KG1 (cell line): Measurements from ENCODE around the gene TNS3.
"Not testable (repeated sequence)": the region's sequence is repeated elsewhere in the genome, so short reads cannot be mapped to it uniquely, and the experiment has no call there.

Source experiments
- DNase-seq: peaks from one replicate; lab custom pipeline; 2025; lab: John Stamatoyannopoulos, UW

Gene TNS3

GRCh38 chr7:47602272-47603004 lies 20.5 kb upstream of the TNS3 start:
- DNase-seq = no peak

- DNase-seq = no peak
Observed at GRCh38 chr7:47601881-47602249, 20.0 kb upstream of the TNS3 start.

- no peak for DNase-seq
Observed at GRCh38 chr7:47601119-47601880, 19.4 kb upstream of the TNS3 start.

- DNase-seq = no peak
Observed at GRCh38 chr7:47600199-47601118, 18.5 kb upstream of the TNS3 start.

- DNase-seq = no peak
Observed at GRCh38 chr7:47597379-47597778, 15.5 kb upstream of the TNS3 start.

GRCh38 chr7:47596502-47597202 lies 14.7 kb upstream of the TNS3 start:
- DNase-seq = no peak

GRCh38 chr7:47594406-47594805 lies 12.5 kb upstream of the TNS3 start:
- DNase-seq = no peak

GRCh38 chr7:47591655-47592572 lies 10.0 kb upstream of the TNS3 start:
- DNase-seq = no peak

- DNase-seq = no peak
Observed at GRCh38 chr7:47591089-47591654, 9.3 kb upstream of the TNS3 start.

GRCh38 chr7:47590215-47590614 lies 8.3 kb upstream of the TNS3 start:
- not testable (repeated sequence) for DNase-seq

- DNase-seq = no peak
Observed at GRCh38 chr7:47588704-47589225, 6.9 kb upstream of the TNS3 start.

GRCh38 chr7:47587976-47588375 lies 6.1 kb upstream of the TNS3 start:
- no peak for DNase-seq

- no peak for DNase-seq
Observed at GRCh38 chr7:47587351-47587750, 5.4 kb upstream of the TNS3 start.

GRCh38 chr7:47586925-47587324 lies 5.0 kb upstream of the TNS3 start:
- DNase-seq = no peak

GRCh38 chr7:47586161-47586670 lies 4.3 kb upstream of the TNS3 start:
- not testable (repeated sequence) for DNase-seq

GRCh38 chr7:47584536-47584895 lies 2.6 kb upstream of the TNS3 start:
- DNase-seq = no peak

- no peak for DNase-seq
Observed at GRCh38 chr7:47583739-47584535, 2.0 kb upstream of the TNS3 start.

GRCh38 chr7:47582764-47583738 lies 1.1 kb upstream of the TNS3 start:
- no peak for DNase-seq
